Endothelial cell (in vitro differentiated cells): ENCODE results near the gene CANX. TPM values are rescaled to one million over a fixed set of nuclear protein-coding genes. Genes with fewer than 3 reads are reported as not detected.

Experiments
- DNase-seq: peaks from one replicate; pipeline ENCODE4 v3.0.0; 2021; ENCODE audit warnings: low spot score
- H3K27ac Mint-ChIP-seq: one replicate; pipeline ENCODE4 v1.8.0; 2021; ENCODE audit warnings: mixed read lengths, inconsistent platforms; ENCODE audit not compliant: unreplicated experiment
- H3K27me3 Mint-ChIP-seq: one replicate; pipeline ENCODE4 v1.8.0; 2021; ENCODE audit warnings: mild to moderate bottlenecking, moderate library complexity, mixed read lengths, inconsistent platforms; ENCODE audit not compliant: unreplicated experiment
- H3K36me3 Mint-ChIP-seq: one replicate; pipeline ENCODE4 v1.8.0; 2021; ENCODE audit warnings: mild to moderate bottlenecking, low read depth, mixed read lengths, inconsistent platforms; ENCODE audit not compliant: unreplicated experiment
- H3K4me1 Mint-ChIP-seq: one replicate; pipeline ENCODE4 v1.8.0; 2021; ENCODE audit warnings: mild to moderate bottlenecking, mixed read lengths, inconsistent platforms; ENCODE audit not compliant: unreplicated experiment
- H3K4me3 Mint-ChIP-seq: one replicate; pipeline ENCODE4 v1.8.0; 2021; ENCODE audit warnings: mild to moderate bottlenecking, mixed read lengths, inconsistent platforms; ENCODE audit not compliant: unreplicated experiment
- H3K9me3 Mint-ChIP-seq: one replicate; pipeline ENCODE4 v1.8.0; 2021; ENCODE audit warnings: mixed read lengths, inconsistent platforms; ENCODE audit not compliant: unreplicated experiment
- CTCF ChIP-seq: fragments of 200-600 bp; sonication (generic); IDR thresholded peaks from one replicate; pipeline ENCODE4 v1.5.0; 2021; ENCODE audit warnings: antibody characterized with exemption; ENCODE audit not compliant: unreplicated experiment
- total RNA-seq: library from RNA; stranded (reverse); fragmentation: NEBNext Ultra II Directional; extraction: Animal tissue kit (Norgen Biotek cat#: 25700); gene quantifications from one replicate; pipeline ENCODE4 v1.2.1, GENCODE V29; 2021; ENCODE audit not compliant: unreplicated experiment

CANX gene
- total RNA-seq, 1 donor from 2014 or later: 568 TPM

- DNase-seq: no peak
- Mint-ChIP-seq H3K9me3 (no peaks in the 10 kb centered on the region), H3K27me3 (no peaks in the 10 kb centered on the region), H3K36me3 (peaks cover 4% of the 10 kb centered on the region), H3K4me1 (no peaks in the 10 kb centered on the region), H3K27ac (no peak overlapping the region), H3K4me3 (no peak overlapping the region)
- TF ChIP-seq CTCF: no peak
These were observed 49.0 kb downstream of the CANX start for GRCh38 chr5:179747811-179748210.

GRCh38 chr5:179749857-179750508 lies 51.2 kb downstream of the CANX start:
- Mint-ChIP-seq H3K27me3 (no peaks in the 10 kb centered on the region), H3K4me3 (no peak overlapping the region), H3K36me3 (peaks cover 4% of the 10 kb centered on the region), H3K4me1 (peaks cover 11% of the 10 kb centered on the region), H3K27ac (peak overlapping the region; percentile 52), H3K9me3 (no peaks in the 10 kb centered on the region)
- TF ChIP-seq CTCF: no peak
- DNase-seq: no peak

GRCh38 chr5:179753971-179754370 lies 55.2 kb downstream of the CANX start:
- TF ChIP-seq CTCF: no peak
- no peak overlapping the region for H3K4me3 Mint-ChIP-seq
- no peaks in the 10 kb centered on the region for H3K9me3 Mint-ChIP-seq
- no peak for DNase-seq
- H3K36me3 Mint-ChIP-seq: peaks cover 3% of the 10 kb centered on the region
- no peak overlapping the region for H3K27ac Mint-ChIP-seq
- H3K27me3 Mint-ChIP-seq: peaks cover 1% of the 10 kb centered on the region
- H3K4me1 Mint-ChIP-seq: peaks cover 19% of the 10 kb centered on the region

GRCh38 chr5:179755022-179755421 lies 56.3 kb downstream of the CANX start:
- H3K27me3 Mint-ChIP-seq: peaks cover 1% of the 10 kb centered on the region

More at GRCh38 chr5:179755022-179755421, 56.3 kb downstream of the CANX start:
- peaks cover under 1% of the 10 kb centered on the region for H3K9me3 Mint-ChIP-seq
- no peak for TF ChIP-seq CTCF
- peaks cover 3% of the 10 kb centered on the region for H3K36me3 Mint-ChIP-seq
- DNase-seq: no peak
- H3K4me3 Mint-ChIP-seq: no peak overlapping the region
- peaks cover 19% of the 10 kb centered on the region for H3K4me1 Mint-ChIP-seq
- peak overlapping the region; percentile 22 for H3K27ac Mint-ChIP-seq
